Upper lobe of right lung (tissue), 1 donor: ENCODE measurements around the gene ADGRG6. TPM values are rescaled to one million over a fixed set of nuclear protein-coding genes. Genes with fewer than 3 reads are reported as not detected.

Source experiments
- ATAC-seq: fragments of 200-7000 bp; cut with Tn5 transposase; one replicate; pipeline ENCODE4 v1.9.1; 2020; ENCODE audit warnings: mild to moderate bottlenecking, moderate library complexity
- DNase-seq: peaks from one replicate; pipeline ENCODE4 v3.0.0-alpha.2; 2020
- H3K27ac ChIP-seq: fragments of 200-600 bp; one replicate; pipeline ENCODE4 v1.8.0; 2022
- H3K27me3 ChIP-seq: fragments of 200-600 bp; one replicate; pipeline ENCODE4 v1.8.0; 2022; ENCODE audit warnings: mild to moderate bottlenecking
- H3K36me3 ChIP-seq: fragments of 200-600 bp; one replicate; pipeline ENCODE4 v1.8.0; 2022
- H3K4me1 ChIP-seq: fragments of 200-600 bp; one replicate; pipeline ENCODE4 v1.8.0; 2022
- H3K4me3 ChIP-seq: fragments of 200-600 bp; one replicate; pipeline ENCODE4 v1.8.0; 2022; ENCODE audit warnings: mild to moderate bottlenecking
- H3K9me3 ChIP-seq: fragments of 200-600 bp; one replicate; pipeline ENCODE4 v1.8.0; 2022
- CTCF ChIP-seq: fragments of 200-600 bp; IDR thresholded peaks from one replicate; pipeline ENCODE4 v1.8.0; 2022; ENCODE audit warnings: antibody characterized with exemption
- intact Hi-C: fragments of 100-400 bp; cut with DNase I; formaldehyde crosslinking; loops from one replicate; pipeline ENCODE4 v1.11.0; 2022
- total RNA-seq: library from RNA; stranded (reverse); fragmentation: NEBNext Ultra II Directional; extraction: Animal tissue kit (Norgen Biotek cat#: 25700); gene quantifications from one replicate; pipeline ENCODE4 v1.2.1, GENCODE V29; 2021
- donor health status: DM: no; HTN: yes; CAD: no; lungs with severe emphysema.

Gene ADGRG6
- total RNA-seq, 1 donor from 2014 or later = 47.6 TPM

GRCh38 chr6:142322504-142323198 is 20.8 kb downstream of the ADGRG6 start:
- Histone ChIP-seq H3K27ac (no peak overlapping the region), H3K4me3 (no peak overlapping the region), H3K9me3 (no peaks in the 10 kb centered on the region), H3K36me3 (no peaks in the 10 kb centered on the region), H3K4me1 (no peaks in the 10 kb centered on the region), H3K27me3 (no peaks in the 10 kb centered on the region)
- intact Hi-C loops = no loop called here
- ATAC-seq (peak; percentile 79), DNase-seq (no peak)
- TF ChIP-seq CTCF = no peak

- Histone ChIP-seq H3K36me3 (no peaks in the 10 kb centered on the region), H3K4me3 (no peak overlapping the region), H3K27me3 (no peaks in the 10 kb centered on the region), H3K27ac (no peak overlapping the region), H3K9me3 (no peaks in the 10 kb centered on the region), H3K4me1 (no peaks in the 10 kb centered on the region)
- DNase-seq = no peak
- no peak for ATAC-seq
- no peak for TF ChIP-seq CTCF
- intact Hi-C loops = no loop called here
Observed at GRCh38 chr6:142323377-142323776, 21.6 kb downstream of the ADGRG6 start.

GRCh38 chr6:142324111-142324510 is 22.3 kb downstream of the ADGRG6 start:
- intact Hi-C loops = no loop called here
- Histone ChIP-seq H3K9me3 (no peaks in the 10 kb centered on the region), H3K4me3 (no peak overlapping the region), H3K27me3 (no peaks in the 10 kb centered on the region), H3K27ac (no peak overlapping the region), H3K4me1 (no peaks in the 10 kb centered on the region), H3K36me3 (no peaks in the 10 kb centered on the region)
- ATAC-seq = no peak
- DNase-seq = no peak
- TF ChIP-seq CTCF = no peak

- H3K4me3 ChIP-seq = no peak overlapping the region
- no peak for TF ChIP-seq CTCF
- no peak for DNase-seq
- H3K27ac ChIP-seq = no peak overlapping the region
- intact Hi-C loops = no loop called here
- no peaks in the 10 kb centered on the region for H3K36me3 ChIP-seq
- no peaks in the 10 kb centered on the region for H3K4me1 ChIP-seq
- no peaks in the 10 kb centered on the region for H3K9me3 ChIP-seq
- H3K27me3 ChIP-seq = no peaks in the 10 kb centered on the region
- no peak for ATAC-seq
Observed at GRCh38 chr6:142325111-142325510, 23.3 kb downstream of the ADGRG6 start.

- H3K9me3 ChIP-seq = no peaks in the 10 kb centered on the region
- no peaks in the 10 kb centered on the region for H3K4me1 ChIP-seq
- no peak for ATAC-seq
- no peaks in the 10 kb centered on the region for H3K27me3 ChIP-seq
- no peak for DNase-seq
- no peak for TF ChIP-seq CTCF
- no peaks in the 10 kb centered on the region for H3K36me3 ChIP-seq
- H3K27ac ChIP-seq = no peak overlapping the region
- intact Hi-C loops = no loop called here
- no peak overlapping the region for H3K4me3 ChIP-seq
Observed at GRCh38 chr6:142326540-142326939, 24.7 kb downstream of the ADGRG6 start.

- ATAC-seq (no peak), DNase-seq (no peak)
- no peaks in the 10 kb centered on the region for H3K27me3 ChIP-seq
- no peak for TF ChIP-seq CTCF
- H3K4me1 ChIP-seq = no peaks in the 10 kb centered on the region
- no peaks in the 10 kb centered on the region for H3K36me3 ChIP-seq
- H3K4me3 ChIP-seq = no peak overlapping the region
- no peaks in the 10 kb centered on the region for H3K9me3 ChIP-seq
- H3K27ac ChIP-seq = no peak overlapping the region
- intact Hi-C loops = no loop called here
Observed at GRCh38 chr6:142328070-142328469, 26.3 kb downstream of the ADGRG6 start.
